Panc1 (cell line): Measurements from ENCODE around the gene PROM1.

Source experiments
- CTCF ChIP-seq: fragments of 450-650 bp; IDR thresholded peaks from 2 replicates; pipeline ENCODE4 v1.5.1; 2017; ENCODE audit warnings: mild to moderate bottlenecking
- POLR2AphosphoS5 ChIP-seq: IDR thresholded peaks from 2 replicates; pipeline ENCODE4 v1.6.1; 2012; ENCODE audit warnings: mild to moderate bottlenecking, low read depth, low read length, moderate library complexity
- TF ChIP-seq, protein P1 (sequence below), 2 experiments: IDR thresholded peaks; 2 replicates each; pipeline ENCODE4 v1.6.1; 2011 to 2012; ENCODE audit warnings: low read depth in 2 of 2, control low read depth in 1 of 2, low read length in 1 of 2, mild to moderate bottlenecking in 1 of 2, moderate library complexity in 1 of 2; ENCODE audit not compliant: insufficient read depth in 1 of 2

GRCh38 chr4:16072168-16072567, 11.7 kb downstream of the PROM1 start:
- TF ChIP-seq POLR2AphosphoS5 (no peak), CTCF (no peak)
- TF ChIP-seq, protein P1, sequence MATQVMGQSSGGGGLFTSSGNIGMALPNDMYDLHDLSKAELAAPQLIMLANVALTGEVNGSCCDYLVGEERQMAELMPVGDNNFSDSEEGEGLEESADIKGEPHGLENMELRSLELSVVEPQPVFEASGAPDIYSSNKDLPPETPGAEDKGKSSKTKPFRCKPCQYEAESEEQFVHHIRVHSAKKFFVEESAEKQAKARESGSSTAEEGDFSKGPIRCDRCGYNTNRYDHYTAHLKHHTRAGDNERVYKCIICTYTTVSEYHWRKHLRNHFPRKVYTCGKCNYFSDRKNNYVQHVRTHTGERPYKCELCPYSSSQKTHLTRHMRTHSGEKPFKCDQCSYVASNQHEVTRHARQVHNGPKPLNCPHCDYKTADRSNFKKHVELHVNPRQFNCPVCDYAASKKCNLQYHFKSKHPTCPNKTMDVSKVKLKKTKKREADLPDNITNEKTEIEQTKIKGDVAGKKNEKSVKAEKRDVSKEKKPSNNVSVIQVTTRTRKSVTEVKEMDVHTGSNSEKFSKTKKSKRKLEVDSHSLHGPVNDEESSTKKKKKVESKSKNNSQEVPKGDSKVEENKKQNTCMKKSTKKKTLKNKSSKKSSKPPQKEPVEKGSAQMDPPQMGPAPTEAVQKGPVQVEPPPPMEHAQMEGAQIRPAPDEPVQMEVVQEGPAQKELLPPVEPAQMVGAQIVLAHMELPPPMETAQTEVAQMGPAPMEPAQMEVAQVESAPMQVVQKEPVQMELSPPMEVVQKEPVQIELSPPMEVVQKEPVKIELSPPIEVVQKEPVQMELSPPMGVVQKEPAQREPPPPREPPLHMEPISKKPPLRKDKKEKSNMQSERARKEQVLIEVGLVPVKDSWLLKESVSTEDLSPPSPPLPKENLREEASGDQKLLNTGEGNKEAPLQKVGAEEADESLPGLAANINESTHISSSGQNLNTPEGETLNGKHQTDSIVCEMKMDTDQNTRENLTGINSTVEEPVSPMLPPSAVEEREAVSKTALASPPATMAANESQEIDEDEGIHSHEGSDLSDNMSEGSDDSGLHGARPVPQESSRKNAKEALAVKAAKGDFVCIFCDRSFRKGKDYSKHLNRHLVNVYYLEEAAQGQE (IDR thresholded peaks at IDR 0.05; ENCODE audit: insufficient read depth in 1 of 2, low read depth in 2 of 2, low read length in 1 of 2) = no peak
